ACHN (cell line): Measurements from ENCODE around the gene ITPR1.

Experiments used
- DNase-seq: peaks from one replicate; pipeline ENCODE4 v3.0.0-alpha.2; 2015
- in situ Hi-C: cut with HindIII; loops from 2 replicates; pipeline ENCODE4 v1.10.0; 2017; ENCODE audit warnings: low sequenced_read_pairs, low pct_ligation_motif_present, low pct_unique_long_range_greater_than_20kb

The ITPR1 gene

DNA sequence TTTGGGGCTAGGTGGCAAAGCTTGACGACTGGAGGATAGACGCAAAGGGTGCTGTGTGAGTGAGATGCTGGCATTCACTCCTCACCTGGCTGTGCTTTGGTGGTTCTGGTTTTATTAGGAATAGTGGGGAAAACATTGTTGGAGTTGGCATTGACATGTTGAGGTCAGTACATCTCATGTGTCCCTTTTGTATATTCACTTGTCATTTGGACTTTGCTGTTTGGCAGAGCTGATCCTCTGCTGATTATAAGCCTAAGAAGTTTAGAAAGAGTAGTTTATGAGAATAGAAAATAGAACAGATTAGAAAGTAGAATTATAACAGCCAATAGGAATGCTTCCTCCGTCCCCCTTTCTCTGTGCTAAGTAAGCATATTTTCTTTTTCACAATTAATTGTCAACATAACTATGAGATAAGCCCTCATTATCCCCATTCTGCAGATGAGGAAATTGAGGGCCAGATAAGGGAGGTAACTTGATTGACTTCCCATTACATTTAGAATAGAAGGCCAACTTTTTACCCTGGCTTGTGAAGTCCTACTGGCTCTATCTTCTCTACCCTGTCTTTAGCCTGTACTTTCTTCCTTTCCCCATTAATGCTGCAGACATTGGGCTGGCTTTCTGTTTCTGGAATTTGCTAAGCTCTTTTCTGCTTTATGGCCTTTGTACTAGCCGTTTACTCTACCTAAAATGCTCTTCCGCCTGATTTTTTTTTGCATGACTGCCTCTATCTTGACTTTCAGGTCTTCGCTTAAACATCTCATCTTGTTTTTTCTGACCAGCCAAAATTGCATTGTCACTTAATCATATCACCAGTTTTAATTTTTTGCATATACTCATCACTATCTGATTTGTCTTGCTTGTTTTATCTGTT, 12.8 kb downstream of the ITPR1 start:
- no peak for DNase-seq
- in situ Hi-C loops: no loop called here

DNA sequence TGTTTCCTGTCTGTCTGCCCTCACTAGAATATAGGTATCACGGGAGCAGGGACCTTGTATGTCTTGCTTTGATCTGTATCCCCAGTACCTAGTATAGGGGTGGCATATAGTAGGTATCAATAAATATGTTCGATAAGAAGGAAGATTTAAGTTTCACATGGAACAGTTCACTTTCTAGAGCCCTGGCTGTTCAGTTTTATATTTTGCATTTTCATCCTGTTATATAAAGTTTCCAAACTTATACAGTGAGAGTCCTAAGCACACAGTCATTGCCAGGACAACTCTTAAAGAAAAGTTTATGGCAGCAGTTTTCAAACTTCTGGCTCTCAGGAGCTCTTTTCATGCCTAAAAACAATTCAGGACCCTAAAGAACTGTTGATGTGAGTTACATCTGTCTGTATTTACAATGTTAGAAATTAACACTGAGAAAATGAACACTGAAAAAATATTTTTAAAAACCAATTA, 13.4 kb downstream of the ITPR1 start:
- in situ Hi-C loops: no loop called here
- DNase-seq: no peak

DNA sequence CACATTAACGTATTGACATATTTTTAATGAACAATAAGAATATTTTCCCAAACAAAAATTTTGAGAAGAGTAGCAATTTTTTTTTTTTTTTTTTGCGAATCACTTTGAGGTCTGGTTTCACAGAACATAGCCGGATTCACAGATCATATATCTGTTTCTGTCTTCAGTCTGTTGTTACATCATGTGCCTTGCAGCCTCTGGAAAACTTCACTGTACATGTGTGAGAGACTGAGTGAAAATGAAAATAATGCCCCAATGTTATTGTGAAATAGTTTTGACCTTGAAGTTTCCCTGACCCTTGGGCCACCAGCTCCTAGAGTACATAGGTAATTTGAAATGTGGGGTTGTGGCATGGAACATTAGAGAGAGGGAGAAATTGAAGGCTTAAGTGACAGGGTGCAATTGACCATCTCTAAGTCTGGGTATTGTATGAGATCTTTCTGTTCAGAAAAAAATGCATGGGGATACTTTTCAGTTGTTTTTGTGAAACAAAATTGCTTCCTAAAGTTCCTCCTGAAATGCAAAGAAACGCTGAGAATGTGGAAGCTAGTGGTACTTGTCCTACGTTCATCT, 14.0 kb downstream of the ITPR1 start:
- DNase-seq: no peak

DNA sequence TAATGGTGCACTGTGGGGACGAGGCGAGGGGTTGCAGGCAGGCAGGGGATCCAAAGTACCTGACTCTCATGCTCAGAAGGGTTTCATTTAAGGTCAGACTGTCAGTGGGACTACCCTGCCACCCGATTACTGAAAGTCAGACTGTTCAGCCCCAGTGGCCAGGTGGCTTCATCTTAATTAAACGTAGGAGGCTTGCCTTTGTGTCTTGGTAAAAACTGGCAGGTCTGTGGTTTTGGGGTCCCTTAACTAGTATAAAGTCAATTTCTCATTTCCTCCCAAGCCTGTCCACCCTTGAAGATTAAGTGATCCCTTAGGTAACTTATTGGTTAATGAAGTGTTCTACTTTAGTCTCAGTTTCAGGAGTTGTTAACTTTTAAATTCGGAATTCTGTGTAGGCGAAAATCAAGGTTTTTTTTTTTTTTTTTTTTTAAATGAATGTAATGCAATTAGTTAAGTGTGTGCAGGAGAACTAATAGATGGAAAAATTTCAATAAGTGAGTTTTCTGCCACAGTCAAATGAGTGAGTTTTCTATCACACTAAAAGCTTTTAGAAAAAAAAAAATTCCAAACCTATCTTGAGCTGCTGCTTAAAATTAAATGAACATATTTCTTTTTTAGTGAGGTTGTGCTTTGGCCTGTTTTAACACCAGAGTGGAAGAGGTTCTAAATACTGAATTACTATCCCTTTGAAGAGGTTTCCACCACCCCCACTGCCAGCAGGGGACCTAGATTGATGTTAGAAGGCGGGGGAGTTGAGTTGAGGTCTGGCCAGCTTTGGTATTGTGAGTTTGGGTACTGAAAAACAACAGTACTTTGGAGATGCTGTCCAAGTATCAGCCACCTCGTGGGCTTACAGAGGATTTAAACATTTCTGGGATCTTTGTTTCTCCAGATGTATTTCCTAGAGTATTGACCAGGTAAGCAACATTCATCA, 15.2 kb downstream of the ITPR1 start:
- no peak for DNase-seq
- in situ Hi-C loops: no loop called here

More for the DNA sequence above, 14.0 kb downstream of the ITPR1 start:
- in situ Hi-C loops: no loop called here

DNA sequence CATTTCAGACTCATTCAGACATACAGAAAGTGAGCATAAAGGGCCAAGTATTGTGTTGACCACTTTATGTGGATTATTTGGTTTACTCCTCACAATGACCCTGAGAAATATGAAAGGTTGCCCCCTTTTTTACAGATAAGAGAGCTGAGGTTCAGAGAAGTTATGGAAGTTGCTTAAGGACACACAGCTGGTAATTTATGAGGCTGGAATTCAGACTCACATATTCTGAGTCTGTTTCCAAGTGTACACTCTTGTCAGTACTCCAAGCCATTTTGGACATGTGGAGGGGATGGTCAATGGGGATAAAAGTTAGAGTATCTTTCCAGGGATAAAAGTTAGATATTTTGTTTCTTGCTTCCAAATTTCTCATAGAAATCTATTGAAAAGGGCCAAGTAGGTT, 15.9 kb downstream of the ITPR1 start:
- no peak for DNase-seq
- in situ Hi-C loops: no loop called here

DNA sequence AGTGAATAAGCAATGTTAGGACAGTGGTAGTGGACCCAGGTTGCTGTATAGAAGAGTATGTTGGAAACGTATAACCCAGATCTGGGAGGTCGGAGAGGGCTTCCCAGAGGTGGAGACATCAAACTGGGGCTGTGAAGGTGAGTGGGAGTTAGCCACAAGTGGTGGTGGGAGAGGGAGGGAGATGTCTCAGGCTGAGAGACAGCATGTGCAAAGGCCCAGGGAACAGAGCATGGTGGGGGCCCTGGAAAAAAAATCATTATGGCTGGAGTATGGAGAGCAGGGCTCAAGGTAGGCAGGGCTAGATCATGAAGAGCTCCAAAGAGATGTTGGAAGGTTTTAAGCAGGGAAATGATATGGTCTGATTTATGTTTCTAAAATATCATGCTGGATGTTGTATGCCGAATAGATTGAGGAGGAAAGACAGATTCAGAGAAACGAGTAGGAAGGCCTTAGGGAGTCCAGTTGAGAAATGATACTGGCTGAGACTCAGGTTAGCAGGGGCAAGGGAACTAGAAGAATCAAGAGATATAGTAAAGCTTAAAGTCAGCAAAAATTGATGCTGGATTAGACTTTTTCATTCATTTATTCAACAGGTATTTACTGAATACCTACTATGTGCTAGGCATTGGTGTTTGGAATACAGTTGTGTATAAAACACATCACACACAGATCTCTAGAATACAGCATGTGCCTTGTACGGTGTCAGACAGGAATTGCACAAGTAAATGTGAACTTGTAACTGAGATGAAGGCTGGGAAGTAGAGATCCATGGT, 17.0 kb downstream of the ITPR1 start:
- no peak for DNase-seq
- in situ Hi-C loops: no loop called here

DNA sequence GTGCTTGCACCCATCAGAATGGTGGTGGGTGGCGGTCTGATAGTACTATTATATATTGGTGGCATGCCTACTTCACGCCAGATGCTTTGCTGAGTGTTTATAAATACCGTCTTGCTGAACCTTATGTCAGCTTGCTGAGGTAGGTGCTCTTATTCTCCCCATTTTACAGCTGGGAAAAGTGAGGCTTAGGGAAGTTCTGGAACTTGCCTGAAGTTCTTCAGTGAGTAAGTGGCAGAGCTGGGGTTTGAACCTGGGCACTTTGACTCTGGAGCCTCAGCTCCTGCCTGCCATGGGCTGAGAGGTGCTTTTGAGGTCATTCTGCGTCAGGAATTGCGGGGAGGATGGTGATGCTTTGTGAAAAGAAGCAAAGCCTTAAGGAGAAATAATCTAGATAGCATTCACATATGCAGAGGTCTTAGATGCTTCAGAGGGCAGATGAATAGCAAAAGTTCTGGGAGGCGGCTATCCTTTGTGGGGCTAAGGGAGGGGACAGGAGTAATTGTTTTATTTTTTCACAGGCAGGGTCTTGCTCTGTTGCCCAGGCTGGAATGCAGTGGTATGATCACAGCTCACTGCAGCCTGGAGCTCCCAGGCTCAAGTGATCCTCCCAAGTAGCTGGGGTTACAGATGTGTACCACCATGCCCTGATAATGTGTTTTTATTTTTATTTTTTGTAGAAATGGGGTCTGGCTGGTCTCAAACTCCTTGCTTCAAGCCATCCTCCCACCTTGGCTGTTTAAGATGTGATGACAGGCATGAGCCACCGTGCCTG, 18.5 kb downstream of the ITPR1 start:
- DNase-seq: no peak
- in situ Hi-C loops: no loop called here

DNA sequence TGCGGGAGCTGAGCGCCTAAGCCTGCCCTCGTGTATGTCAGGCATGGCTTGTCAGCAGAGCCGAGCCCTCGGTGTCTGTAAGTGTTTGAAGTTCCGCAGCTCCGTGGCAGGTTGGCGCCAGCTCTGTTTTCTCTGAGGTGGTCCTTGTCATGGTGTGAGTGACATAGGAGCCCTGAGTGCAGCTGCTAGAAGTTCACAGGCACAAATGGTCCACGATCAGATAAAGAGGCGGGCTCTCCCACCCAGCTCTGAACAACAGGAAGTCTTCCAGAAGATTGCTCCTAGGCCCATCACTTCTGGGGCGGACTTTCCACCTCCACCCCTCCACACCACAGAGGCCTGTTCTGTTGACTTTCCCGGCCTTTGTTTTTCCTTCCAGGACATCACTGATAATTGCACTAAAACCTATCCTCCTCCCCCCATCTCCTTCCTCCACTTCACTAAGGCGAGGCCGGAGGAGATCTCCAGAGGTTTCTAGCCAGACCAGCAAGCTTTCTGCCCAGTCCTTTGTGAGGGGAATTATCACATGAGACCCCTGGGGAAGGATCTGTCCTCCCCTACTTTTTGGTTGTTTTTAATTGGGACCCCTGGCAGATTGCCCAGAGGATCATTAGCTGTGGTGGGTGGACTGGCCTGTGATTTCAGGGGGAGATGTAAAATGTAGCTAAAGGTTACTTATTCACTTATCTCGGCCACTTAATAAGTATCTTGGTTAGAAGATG, 19.9 kb downstream of the ITPR1 start:
- no peak for DNase-seq
- in situ Hi-C loops: no loop called here

DNA sequence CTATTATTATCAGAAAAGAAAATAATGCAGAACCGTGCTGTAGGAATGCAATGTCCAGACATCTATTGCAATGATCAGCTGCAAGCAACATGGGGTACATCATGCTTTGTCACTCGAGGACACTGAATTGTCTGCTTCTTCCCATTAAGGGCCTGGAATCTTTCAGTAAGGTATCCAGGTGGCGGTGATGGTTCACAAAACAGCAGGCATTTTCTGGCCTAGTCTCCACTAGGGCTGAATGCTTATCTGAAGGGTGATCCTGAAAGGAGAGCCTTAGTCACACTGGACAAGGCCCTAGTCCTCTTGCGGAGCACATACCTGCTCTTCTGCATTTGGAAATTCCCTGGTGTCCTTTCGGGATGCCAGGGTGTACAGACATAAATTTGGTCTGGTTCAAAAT, 21.2 kb downstream of the ITPR1 start:
- no peak for DNase-seq
- in situ Hi-C loops: no loop called here

DNA sequence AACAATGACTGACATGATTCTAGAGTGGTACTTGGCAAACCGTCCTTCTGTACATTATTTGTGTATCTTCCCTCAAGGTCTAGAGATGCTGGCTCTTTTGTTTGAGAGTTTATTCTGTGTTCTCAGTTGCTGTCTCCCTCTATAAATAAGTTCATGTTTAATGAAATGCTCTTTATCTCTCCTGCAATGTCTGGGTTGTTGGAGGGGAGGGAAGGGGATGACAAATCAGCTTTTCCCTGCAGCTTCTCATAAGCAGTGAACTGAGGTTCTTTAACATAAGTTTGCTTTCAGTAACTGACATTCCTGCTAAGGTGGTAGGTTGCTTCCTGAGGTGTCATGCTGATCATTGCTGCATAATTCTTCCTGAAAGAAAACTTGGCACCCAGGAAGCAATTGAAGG, 21.8 kb downstream of the ITPR1 start:
- no peak for DNase-seq
- in situ Hi-C loops: no loop called here

DNA sequence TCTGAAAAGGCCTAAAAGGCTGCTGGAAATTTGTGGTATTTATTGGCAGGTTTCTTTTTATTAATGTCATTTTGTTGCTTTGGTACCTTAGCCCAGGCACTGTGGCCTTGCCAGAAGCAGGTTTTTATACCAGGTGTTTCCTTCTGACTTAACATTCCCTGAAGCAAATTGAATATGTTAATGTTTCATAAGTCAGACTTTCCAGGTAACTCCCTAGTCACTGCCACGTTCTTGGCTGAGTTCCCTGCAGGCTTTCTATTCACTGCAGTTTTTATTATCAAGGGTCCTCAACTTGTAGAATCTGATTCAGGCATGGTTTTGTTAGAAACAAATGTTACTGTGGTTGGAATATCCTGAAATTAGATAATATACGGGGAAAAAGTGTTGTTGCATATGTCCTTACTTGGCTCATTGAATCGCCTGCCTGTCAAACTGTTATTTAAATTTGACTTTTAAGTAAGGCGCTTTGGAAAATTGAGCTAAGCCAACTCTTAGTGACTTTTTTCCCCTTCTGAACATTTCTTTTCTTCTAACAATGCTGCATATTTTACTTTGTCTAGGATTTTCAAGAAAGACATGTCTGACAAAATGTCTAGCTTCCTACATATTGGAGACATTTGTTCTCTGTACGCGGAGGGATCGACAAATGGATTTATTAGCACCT, 22.9 kb downstream of the ITPR1 start:
- no peak for DNase-seq
- in situ Hi-C loops: no loop called here

DNA sequence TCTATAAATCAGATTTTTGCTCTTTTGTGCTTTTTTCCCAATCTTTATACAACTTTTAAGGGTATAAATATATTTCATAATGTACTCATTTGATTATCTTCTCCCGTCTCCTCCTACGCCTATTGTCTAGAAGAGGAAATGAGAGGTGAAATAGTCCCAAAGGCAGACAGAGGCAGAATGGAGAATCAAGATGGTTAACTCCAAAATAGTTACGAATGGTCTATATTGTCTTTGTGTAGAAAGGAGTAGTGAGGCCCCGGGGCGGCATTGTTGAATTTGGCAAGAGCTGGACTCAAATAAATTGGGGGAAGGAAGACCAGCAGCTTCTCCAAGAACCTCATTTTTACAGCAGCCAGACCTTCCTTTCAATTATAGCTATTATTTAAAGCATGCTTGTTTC, 23.9 kb downstream of the ITPR1 start:
- in situ Hi-C loops: no loop called here
- no peak for DNase-seq

DNA sequence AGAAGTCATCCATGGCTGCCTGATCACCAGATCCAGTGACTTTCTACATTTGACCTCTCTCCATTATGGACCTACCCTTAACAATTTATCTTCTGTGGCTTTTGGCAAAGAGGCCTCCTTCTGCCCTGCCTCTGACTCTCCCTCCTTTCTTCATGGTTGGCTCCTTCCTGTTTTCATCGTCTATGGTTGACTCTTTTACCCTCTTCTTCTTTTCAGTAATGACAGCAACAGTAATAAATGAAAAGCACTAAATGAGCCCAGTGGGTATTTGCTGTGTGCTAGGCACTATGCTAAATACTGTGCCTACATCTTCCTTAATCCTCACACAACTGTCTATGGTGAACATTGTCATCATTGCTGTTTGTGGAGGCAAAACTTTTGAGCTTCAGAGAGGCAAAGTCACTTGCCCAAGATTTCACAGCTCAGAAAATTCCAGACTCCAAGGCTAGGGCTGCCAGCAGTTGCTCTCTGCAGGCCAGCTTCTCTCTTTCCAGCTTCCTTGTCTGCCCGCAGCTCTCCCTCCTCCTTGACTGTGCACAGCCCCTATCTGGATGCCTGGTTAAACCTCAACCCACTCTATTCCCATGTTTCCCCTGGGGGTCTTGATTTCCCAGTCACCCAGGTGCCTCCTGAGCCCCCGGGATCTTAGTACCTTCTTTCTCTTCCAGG, 24.6 kb downstream of the ITPR1 start:
- in situ Hi-C loops: no loop called here
- DNase-seq: no peak

DNA sequence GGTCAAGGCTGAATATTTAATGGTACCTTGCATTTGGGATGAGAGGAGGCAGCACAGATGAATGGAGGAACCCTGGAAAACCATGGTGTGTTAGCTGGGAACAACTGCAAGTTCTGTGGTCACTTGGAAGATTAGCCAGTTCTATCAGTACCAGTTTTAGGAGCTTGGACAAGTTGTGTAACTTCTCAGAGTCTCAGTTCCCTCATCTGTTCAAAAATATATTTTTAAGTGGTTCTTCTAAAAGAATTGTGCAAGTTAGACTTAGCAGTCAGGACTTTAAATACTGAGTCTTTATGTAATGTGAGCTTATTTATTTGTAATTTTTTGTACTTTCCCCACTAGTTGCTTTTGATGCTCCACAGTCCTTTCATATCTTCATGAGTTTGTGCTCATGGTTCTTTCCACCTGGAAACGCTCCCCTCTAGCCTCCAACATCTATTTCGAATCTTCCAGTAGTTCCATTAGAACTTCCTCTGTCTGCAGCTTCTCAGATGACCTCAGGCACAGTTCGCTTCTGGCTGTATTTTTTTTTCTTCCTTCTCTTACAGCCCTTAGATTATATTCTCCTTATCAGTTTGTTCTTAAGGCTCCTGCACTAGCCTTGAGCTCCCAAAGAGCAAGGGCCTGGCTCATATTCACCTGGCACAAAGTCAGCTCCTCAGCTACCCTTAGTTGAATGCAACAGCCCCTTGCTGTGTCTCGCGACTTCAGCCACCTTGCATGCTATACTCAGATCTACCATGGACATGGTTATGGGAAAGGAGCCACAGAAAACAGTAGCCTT, 27.1 kb downstream of the ITPR1 start:
- in situ Hi-C loops: no loop called here
- DNase-seq: no peak

DNA sequence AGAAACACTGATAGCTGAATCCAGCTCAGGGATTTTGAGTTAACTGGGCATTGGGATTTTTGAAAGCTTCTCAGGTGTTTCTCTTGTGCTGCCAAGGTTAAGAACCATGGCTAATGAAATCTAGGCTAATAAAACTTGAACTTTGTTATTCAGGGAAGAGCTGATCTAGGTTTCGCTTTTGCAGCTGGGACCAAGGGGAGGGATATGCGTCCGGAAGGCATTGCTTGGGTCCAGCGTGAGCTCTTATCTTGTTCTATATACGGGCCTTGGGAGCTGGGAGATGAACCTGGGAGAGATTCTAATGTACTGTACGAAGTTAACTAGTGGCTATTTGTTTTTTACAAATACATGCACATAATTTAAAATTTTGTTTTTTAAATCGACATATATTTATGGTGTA, 29.8 kb downstream of the ITPR1 start:
- in situ Hi-C loops: no loop called here
- DNase-seq: no peak
